GM21825 (cell line): ENCODE results near the gene KCNJ16.
A peak's percentile ranks its signal among the peaks of the same experiment; 100 is the strongest.

Source experiments
- ATAC-seq: cut with Tn5 transposase; IDR thresholded peaks from one replicate; pipeline ENCODE4 v1.9.1; 2021; ENCODE audit warnings: mild to moderate bottlenecking, moderate library complexity; ENCODE audit not compliant: unreplicated experiment

The KCNJ16 gene

DNA sequence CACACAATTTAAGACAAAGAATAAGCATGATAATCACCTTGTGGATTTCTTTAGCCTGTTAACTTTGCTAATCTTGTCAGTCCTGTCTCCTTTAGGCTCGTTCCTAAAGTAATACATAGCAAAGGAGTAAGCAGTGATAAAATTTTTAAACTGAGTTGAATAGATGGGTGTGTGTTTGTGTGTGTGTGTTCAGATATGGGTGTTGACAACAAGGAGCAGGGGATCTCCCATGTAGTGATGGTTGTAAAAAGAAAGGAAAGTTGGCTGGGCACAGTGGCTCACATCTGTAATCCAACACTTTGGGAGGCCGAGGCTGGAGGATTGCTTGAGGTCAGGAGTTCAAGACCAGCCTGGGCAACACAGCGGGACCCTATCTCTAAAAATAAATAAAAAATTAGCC is 49.7 kb downstream of the KCNJ16 start:
- ATAC-seq, result no peak

DNA sequence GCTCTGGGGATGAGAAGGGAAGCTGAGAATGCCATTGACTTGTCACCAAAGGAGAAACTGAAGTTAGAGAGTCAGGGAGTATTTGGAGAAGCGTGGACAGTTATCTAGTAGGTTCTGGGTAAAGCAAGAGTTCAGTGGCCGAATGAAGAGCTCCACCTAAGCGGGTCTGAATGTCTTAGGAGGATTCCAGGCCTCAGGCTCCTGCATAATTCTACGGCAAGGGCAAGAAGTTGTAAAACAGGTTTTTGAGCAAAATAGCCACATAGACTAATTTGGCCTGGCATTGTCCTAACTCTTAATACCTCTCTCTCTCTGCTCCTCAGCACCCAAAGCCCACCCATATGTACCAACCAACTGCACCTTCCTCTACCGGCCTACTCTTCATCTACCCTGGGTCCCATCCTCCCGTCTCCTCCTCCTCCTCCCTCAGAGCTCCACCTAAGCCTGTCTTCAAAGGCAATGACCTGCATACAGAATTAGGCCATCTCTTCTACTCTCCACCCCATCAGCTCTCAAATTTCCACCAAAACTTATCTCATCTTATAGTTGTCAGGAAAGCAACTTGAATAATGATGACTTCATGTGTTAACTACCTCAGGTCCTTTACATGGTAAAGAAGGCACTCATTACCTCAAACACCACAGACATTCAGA is 52.3 kb downstream of the KCNJ16 start:
- ATAC-seq, result no peak

DNA sequence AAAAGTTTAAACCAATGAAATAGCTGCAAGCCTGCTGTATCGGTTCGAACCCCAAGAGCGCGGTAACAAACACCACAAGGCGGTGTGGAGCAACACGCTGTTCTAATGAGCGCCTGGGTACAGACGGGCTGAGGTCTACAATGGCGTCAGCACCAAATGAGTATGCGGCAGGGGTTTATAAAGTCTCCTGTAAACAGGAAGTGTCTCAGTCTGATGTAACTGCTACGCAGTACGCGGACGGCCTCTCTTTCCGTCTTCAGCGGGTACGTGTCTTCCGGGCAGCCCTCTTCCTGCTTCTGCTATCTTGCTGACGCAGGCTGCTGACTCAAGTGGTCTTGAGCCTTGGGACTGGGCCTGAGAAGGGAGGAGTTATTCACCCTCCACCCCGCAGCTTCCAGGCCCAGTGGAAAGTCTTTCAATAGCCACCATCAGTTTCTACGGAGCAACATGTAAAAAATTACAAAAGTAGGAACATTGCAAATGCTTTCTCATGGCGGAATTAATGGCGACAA is 53.8 kb downstream of the KCNJ16 start:
- ATAC-seq, result no peak

DNA sequence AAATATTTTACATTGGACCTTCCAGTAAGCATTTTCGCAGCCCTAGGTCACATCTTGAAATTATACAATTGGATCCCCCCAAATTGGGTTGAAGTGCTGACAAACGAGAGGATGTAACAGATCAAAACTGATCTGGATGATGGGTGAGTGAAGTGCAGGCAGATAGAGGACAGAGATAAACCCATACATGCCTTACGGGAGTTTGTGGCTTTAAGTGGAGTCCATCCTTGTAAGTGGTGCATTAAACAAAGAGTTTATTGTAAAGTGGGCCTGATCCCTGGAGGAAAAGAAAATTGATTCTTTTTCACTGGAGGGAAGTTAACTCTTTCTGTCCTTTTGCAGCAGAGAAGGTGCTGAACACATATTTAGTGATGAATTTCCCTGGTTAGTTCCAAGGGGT is 55.3 kb downstream of the KCNJ16 start:
- ATAC-seq, result no peak

DNA sequence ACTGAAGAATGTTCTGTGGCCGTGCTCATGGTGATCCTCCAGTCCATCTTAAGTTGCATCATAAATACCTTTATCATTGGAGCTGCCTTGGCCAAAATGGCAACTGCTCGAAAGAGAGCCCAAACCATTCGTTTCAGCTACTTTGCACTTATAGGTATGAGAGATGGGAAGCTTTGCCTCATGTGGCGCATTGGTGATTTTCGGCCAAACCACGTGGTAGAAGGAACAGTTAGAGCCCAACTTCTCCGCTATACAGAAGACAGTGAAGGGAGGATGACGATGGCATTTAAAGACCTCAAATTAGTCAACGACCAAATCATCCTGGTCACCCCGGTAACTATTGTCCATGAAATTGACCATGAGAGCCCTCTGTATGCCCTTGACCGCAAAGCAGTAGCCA is 57.5 kb downstream of the KCNJ16 start:
- no peak for ATAC-seq

DNA sequence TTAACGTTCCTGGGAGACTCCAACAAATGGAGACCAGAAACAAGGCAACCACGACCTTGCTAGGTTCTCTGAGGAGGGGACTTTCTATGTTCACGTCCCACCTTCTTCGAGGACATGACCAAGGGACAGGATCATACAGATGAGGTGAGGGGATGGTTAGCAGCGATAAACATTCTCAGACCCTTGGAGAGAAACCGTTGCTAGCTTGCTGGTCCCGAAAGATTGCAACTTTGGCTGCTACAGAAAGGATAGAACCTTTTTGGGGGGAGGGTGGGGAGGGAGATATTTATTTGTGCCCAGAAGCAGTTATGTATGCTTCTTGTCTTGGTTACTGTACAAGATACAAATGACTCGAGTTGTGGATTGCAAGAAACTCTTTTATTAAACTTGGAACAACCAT is 59.0 kb downstream of the KCNJ16 start:
- ATAC-seq, result no peak

DNA sequence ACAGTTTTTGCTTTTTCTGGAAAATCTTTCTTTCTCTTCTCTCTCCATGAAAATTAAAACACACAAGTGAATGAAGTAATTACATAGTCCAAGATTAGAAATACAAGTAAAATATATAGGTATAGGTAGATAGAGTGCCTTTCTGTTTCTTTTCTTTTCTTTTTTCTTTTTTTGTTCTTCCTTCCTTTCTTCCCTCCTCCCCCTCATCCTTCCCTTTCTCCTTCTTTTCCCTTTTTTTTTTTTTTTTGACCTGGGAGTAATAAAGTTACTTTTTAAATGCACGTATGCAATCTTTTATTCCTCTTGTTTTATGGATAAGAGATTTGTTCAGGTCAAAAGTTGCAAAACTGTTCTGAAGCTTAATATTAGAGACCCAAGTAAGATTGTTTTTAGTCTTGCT is 59.8 kb downstream of the KCNJ16 start:
- no peak for ATAC-seq

DNA sequence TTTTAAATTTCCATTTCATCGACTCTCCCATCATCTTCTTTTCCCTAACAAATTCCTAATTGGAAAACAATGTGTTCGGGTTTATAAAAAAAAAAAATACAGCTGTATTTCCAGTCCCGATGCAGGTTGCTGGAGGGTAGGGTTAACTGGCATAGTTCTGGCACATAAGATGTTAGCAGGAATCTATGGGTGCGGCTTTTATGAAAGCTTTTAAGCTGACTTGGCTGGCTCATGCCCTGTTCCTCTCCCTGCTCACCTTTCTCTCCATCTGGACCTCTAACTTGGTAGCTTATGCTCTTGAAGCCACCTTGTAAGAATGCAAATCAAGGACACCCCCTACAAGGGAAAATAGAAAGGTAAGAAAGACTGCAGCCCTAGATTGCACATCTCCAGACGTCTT is 61.1 kb downstream of the KCNJ16 start:
- ATAC-seq, result no peak

DNA sequence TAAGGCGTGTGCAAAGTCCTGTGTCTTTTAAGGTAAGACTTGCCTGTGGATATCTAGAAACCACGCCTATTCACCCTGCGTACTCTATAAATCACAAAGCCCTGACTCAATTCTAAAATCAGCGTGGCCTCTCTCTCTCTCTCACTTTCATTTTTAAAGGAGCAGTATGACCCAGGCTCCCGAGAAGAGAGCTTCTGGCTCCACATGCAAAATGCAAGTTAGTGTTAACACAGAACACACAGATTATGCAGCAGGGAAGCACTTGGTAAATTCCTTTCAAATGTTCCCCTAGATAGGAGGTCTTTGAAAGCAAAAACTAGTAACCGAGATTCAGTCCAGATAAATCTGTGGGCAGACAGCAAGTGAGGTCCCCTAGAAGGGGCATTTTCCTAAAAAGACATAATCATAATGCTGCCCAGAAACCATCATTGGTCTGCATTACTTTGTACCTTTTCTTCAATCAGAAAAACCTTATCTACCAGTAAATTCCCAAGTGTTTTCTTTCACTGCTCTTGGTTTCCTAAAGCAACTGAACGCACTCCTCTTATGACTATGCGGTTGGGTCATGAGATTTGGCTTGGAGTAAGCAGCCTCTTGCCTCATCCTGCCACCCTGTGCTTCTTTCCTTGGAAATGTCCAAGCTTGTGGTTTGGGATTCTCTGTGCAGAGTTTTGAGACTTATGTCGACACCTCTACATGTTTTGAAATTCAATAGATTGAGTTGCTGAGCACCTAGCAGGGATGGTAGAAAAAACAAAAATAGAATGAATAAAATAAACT is 62.6 kb downstream of the KCNJ16 start:
- peak; percentile 99 for ATAC-seq

DNA sequence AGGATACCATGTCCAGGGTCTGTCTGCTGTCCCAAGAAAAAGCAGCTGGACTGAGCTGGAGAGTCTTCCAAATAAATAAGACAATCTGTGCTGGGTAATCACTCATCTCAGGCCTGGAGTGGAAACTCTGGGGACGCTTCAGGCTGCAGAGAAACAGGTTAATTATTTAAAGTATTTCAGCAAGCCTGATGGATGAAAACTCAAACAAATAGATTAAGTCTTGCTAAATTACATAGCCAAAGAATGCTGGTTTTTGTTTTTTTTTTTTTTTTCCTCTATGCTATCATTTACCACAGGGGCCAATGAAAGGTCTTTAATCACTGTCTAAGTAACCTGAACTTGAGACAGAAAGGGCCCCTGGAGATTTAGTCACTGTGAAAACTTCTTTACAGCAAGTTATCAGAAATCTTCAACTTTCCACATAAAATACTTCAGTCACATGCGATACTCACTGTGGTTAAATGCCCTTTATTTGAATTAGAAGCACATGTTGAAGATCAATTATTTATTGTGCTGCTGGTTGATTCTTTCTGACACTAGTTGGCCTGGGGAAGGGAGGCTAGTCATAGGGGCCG is 63.4 kb downstream of the KCNJ16 start:
- ATAC-seq, result no peak

DNA sequence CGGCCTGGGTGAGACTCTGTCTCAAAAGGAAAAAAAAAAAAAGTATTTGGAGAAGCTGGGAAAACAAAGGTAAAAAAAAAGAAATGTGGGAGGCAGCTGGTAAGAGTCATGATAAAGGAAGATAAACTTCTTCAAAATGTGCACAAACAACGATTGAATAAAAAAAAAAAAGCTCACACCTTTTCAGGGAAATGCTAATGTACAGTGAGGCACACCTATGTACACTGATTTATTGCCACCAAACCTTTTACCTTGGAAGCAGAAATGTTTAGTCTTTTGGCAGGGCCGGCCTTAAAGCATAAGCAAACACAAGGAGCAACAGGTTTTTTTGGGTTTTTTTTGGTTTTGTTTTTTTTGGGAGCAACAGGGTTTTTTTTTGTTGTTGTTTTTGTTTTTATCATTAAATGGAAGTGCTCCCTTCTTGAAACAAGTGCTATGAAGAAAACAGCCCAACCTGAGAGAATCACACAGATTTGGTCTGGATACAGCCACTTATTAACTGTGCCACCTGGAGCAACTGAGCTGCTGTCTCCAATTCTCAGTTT is 64.5 kb downstream of the KCNJ16 start:
- ATAC-seq, result no peak

DNA sequence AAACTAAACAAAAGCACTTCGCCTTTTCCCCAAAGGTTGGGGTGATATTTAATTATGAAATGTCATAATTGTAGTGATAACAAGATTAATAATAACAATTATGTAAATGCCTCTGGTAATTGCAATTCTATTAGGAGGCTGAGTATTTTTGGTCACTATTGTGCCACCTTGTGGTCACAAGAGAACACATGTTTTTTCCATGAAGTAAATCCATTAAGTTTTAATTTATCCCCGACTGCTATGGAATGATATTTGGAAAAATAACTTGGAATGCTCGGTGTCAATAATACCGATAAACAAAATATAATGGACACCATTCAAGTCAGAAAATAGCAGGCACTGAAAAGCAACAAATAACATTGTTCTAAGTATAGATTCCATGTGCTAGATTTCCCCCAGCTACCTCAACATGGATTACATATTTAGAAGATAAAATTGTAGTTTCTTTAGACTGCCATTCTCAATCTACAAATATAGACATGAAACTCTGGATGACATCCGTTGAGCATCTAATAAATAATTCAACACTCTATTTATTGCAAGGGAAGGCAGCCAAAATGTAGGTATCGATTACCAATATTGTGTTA is 69.3 kb downstream of the KCNJ16 start:
- ATAC-seq, result no peak

DNA sequence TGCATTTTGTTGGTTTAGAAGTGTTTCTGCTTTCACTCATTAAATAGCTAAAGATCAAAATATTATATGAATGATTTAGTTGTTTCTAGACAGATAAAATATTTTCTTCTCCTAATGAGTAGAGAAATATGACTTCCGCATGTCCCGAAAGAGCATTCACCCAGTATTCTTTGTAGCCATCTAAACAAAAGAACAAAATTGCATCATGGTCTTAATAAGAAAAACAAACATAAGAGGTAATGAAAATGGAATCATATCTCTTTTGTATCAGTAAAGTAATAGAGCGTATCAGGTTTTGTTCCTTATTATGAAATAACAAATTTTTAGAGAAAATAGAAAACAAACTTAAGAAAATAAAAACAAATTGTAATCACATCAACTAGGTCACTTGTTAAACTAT is 78.2 kb downstream of the KCNJ16 start:
- no peak for ATAC-seq

DNA sequence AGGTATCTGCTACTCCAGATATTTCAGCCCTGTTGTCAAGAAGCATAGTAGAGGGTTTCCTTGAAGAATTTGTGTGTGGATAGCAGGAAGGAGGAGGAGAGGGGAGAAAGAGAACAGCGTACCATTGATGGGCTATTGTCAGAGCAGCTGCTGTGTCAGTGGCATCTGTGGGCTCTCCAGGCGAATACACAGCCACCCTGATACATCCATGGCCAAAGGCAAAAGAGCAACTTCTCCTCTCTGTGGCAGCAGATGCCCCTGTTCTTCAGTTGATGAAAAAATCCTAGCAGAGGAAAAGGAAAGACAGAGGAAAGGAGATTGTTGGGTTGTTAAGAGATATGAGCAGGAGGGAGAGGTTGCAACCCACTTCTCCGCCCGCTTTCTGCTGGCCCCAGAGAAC is 82.1 kb downstream of the KCNJ16 start:
- no peak for ATAC-seq

DNA sequence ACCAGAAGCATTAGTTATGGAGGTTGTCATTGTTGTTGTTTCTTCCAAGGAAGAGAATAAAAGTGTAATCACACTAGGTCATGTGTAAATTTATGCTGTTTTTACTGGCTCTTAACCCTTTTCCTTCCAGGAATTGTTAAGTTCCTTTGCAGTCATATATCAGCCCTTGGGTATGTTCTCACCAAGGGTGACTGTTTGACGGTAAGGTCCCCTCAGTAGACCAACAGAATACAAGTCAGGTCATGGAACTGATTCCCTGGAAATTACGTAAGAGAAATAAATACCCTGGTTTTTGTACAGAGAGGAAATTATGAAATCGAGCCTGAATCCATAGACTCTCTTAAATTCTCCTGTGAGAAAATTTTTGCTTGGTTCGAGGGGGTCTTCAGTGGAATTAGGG is 83.2 kb downstream of the KCNJ16 start:
- ATAC-seq, result no peak

DNA sequence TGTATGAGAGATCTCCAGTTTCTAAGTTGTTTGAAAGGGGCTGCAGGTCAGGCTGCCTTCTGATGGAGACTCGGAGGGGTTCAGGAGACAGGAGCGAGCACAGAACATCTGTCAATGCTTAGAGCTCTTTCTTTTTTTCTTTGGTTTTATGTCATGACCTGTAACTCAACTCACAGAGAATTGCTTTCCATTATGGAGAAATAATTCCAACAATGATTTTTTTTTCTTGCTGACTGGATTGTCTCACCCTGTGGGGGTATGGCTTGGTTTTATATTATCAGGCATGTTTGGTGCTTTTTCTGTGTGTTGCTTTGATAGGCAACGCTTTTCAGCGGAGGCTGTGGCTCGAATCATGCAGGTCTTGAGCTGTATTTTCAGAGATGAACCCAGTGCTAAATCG is 83.6 kb downstream of the KCNJ16 start:
- no peak for ATAC-seq

DNA sequence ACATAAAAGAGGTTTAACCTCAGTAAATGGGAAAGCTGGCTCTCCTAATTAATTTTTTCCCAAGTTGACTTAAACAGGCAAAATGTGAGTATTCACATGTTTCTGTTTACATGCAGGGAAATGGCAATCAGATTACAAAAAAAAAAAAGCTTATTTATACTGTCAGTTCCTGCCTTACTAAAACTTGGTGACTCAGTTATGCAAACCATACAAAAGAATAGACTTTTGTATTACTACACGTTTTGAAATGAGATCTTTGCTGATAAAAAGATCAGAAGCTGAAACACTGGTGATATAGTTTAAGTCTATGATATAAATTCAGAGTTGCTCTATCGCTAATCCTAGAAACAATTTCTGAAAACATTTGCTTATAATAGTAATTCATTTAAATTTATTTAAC is 85.0 kb downstream of the KCNJ16 start:
- ATAC-seq, result no peak

DNA sequence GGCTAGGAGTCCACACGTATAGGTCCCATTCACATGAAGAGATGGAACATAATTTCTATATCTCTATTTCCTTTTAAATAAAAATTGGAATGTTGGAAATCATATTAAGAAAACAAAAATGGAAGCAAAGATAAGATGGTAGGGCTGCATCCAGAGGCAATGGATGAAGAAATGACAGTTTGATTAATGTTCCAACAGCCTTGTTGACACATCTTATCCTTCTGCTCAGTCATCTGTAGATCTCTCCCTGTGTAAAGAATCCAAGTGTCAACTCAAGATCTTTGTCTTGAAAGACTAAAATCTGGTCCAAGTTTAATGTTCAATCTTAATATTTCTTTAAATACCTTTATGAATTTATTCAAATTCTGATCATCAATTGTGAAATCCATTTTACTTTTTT is 86.5 kb downstream of the KCNJ16 start:
- ATAC-seq, result no peak

DNA sequence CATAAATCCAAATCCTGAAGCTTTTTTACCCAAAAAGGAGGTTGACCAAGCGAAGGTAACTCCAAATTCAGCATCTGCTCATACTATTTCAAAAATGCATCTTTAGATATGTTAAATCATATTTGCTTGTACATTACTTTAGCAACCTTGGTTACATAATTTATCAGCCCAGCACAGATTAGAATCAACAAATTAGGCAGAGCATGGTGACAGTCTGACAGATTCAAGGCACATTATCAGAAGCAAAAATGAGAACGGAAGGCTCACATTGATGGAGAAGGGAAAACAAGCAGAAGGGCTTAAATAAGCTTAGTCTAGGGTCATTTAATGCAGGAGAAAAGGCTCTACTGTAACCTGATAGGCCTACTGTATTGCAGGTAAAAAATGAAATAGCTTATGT is 90.4 kb downstream of the KCNJ16 start:
- no peak for ATAC-seq

DNA sequence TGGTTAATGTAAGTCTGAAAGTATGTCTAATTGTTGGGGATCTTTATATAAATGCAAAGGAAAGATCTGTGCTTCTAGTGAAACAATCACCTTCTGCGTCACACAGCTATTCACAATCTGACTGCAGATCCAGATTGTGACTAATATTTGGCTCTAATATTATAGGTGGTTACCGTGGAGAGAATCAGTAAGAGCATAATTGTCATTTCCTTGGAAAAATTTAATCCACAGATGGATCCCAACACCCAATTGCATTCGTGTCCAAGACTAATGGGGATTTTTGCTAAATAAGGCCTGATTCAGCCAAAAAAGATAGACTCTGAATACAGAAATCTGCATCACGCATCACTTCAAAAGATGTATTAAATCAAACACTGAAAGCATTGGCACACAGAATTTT is 91.6 kb downstream of the KCNJ16 start:
- ATAC-seq, result no peak
